Lung (tissue), 12 donors: Measurements from ENCODE around the gene SLCO2B1. TPM values are rescaled to one million over a fixed set of nuclear protein-coding genes. Genes with fewer than 3 reads are reported as not detected.

ENCODE experiments used
- ATAC-seq: fragments of 200-7000 bp; cut with Tn5 transposase; one replicate; pipeline ENCODE4 v1.9.1; 2020; ENCODE audit warnings: moderate number of reproducible peaks; ENCODE audit not compliant: insufficient read depth, low FRiP score
- DNase-seq, 3 donors: peaks; one replicate each; pipeline ENCODE4 v3.0.0-alpha.2; 2013 to 2017
- H3K27ac ChIP-seq, 2 donors: one replicate each; pipeline ENCODE4 v1.5.1; 2013; ENCODE audit warnings: mild to moderate bottlenecking in 2 of 2, moderate library complexity in 2 of 2, control low read depth in 1 of 2, inconsistent platforms in 1 of 2, low read depth in 1 of 2, low read length in 1 of 2
- H3K27me3 ChIP-seq, 3 donors: one replicate each; pipeline ENCODE4 v1.5.1; 2013; ENCODE audit warnings: low read length in 2 of 3; ENCODE audit not compliant: control insufficient read depth in 3 of 3, insufficient read depth in 3 of 3
- H3K36me3 ChIP-seq, 4 donors: one replicate each; pipeline ENCODE4 v1.5.1; 2013; ENCODE audit warnings: low read length in 4 of 4, mild to moderate bottlenecking in 1 of 4, moderate library complexity in 1 of 4; ENCODE audit not compliant: control insufficient read depth in 4 of 4, insufficient read depth in 4 of 4
- H3K4me1 ChIP-seq, 5 donors: one replicate each; pipeline ENCODE4 v1.5.1; 2013; ENCODE audit warnings: low read length in 5 of 5, mild to moderate bottlenecking in 2 of 5, moderate library complexity in 1 of 5; ENCODE audit not compliant: control insufficient read depth in 5 of 5, insufficient read depth in 5 of 5
- H3K4me3 ChIP-seq: one replicate; pipeline ENCODE4 v1.5.1; 2013; ENCODE audit warnings: mild to moderate bottlenecking, control low read depth, moderate library complexity
- H3K9ac ChIP-seq, 2 donors: one replicate each; pipeline ENCODE4 v1.5.1; 2013; ENCODE audit warnings: low read length in 2 of 2, control low read depth in 1 of 2; ENCODE audit not compliant: insufficient read depth in 1 of 2
- H3K9me3 ChIP-seq, 4 donors: one replicate each; pipeline ENCODE4 v1.5.1; 2013; ENCODE audit warnings: low read length in 3 of 4, mild to moderate bottlenecking in 1 of 4, moderate library complexity in 1 of 4; ENCODE audit not compliant: control insufficient read depth in 4 of 4, insufficient read depth in 3 of 4
- WGBS, 2 donors: extraction: QIAGEN DNeasy Blood & Tissue Kit; methylation state at CpG; one replicate each; pipeline ENCODE4 v1.1.7; 2013; 5-methylcytosine and 5-hydroxymethylcytosine counted together
- polyA plus RNA-seq, 2 donors: library from polyadenylated mRNA; stranded (reverse); fragments of 200-250 nt; gene quantifications; one replicate each; pipeline ENCODE4 v1.2.1, GENCODE V29; 2013
- total RNA-seq, 2 donors: library from RNA; depleted of rRNA in 1 of 2; stranded (reverse); fragments of >200 nt in 1 of 2; gene quantifications; one replicate each; pipeline ENCODE4 v1.2.1, GENCODE V29; 2014 to 2021
- TF ChIP-seq, protein P1 (sequence below): IDR thresholded peaks from 2 replicates; pipeline ENCODE4 v1.5.1; 2012; ENCODE audit warnings: mild to moderate bottlenecking; ENCODE audit errors: control extremely low read depth, extremely low read depth
- donor health status: control.
- donor health status: control.
- donor health status: Bipolar disorder and iron deficiency.
- donor health status: healthy.
- donor health status: DM: yes; HTN: yes; CAD: no.

SLCO2B1 gene
- total and polyA plus RNA-seq, 4 donors, result 22.2 to 244 (median 55.2) TPM

- ATAC-seq (no peak), DNase-seq (no peak)
- H3K4me1 ChIP-seq, result peaks cover 0 to 6% (median 0%) of the 10 kb centered on the region in 5 donors
- TF ChIP-seq, protein P1, sequence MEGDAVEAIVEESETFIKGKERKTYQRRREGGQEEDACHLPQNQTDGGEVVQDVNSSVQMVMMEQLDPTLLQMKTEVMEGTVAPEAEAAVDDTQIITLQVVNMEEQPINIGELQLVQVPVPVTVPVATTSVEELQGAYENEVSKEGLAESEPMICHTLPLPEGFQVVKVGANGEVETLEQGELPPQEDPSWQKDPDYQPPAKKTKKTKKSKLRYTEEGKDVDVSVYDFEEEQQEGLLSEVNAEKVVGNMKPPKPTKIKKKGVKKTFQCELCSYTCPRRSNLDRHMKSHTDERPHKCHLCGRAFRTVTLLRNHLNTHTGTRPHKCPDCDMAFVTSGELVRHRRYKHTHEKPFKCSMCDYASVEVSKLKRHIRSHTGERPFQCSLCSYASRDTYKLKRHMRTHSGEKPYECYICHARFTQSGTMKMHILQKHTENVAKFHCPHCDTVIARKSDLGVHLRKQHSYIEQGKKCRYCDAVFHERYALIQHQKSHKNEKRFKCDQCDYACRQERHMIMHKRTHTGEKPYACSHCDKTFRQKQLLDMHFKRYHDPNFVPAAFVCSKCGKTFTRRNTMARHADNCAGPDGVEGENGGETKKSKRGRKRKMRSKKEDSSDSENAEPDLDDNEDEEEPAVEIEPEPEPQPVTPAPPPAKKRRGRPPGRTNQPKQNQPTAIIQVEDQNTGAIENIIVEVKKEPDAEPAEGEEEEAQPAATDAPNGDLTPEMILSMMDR, result no peak
- H3K4me3 ChIP-seq, result no peak overlapping the region
- H3K27me3 ChIP-seq, result peaks cover 4 to 34% (median 28%) of the 10 kb centered on the region in 3 donors
- no peak overlapping the region for H3K27ac ChIP-seq
- H3K9ac ChIP-seq, result no peak overlapping the region
- WGBS, 2 donors, result 76 to 81% methylated on average over 5 of the region's 5 CpGs
- H3K9me3 ChIP-seq, result no peaks in the 10 kb centered on the region
- H3K36me3 ChIP-seq, result no peaks in the 10 kb centered on the region
Measured at GRCh38 chr11:75245356-75246005, 94.6 kb downstream of the SLCO2B1 start.

GRCh38 chr11:75246006-75246670, 95.2 kb downstream of the SLCO2B1 start:
- H3K36me3 ChIP-seq, result no peaks in the 10 kb centered on the region
- WGBS, 2 donors, result 75 to 83% methylated on average over 7 of the region's 7 CpGs
- H3K9me3 ChIP-seq, result no peaks in the 10 kb centered on the region
- no peak overlapping the region for H3K27ac ChIP-seq
- ATAC-seq (no peak), DNase-seq (no peak)
- TF ChIP-seq, protein P1, result no peak
- no peak overlapping the region for H3K4me3 ChIP-seq
- H3K4me1 ChIP-seq, result peaks cover 0 to 3% (median 0%) of the 10 kb centered on the region in 5 donors
- H3K9ac ChIP-seq, result no peak overlapping the region
- peaks cover 7 to 34% (median 28%) of the 10 kb centered on the region in 3 donors for H3K27me3 ChIP-seq

GRCh38 chr11:75246671-75247350, 95.9 kb downstream of the SLCO2B1 start:
- Histone ChIP-seq H3K36me3 (no peaks in the 10 kb centered on the region), H3K4me3 (no peak overlapping the region), H3K9ac (no peak overlapping the region), H3K27me3 (peaks cover 7 to 34% (median 28%) of the 10 kb centered on the region in 3 donors), H3K9me3 (no peaks in the 10 kb centered on the region), H3K4me1 (no peaks in the 10 kb centered on the region), H3K27ac (no peak overlapping the region)
- ATAC-seq (no peak), DNase-seq (no peak)
- 83 to 89% methylated on average over 11 of the region's 11 CpGs for WGBS, 2 donors
- TF ChIP-seq, protein P1, result no peak
